NCI-H2196 (cell line): ENCODE measurements around the gene MUC5AC.
"Not testable (repeated sequence)": the region's sequence is repeated elsewhere in the genome, so short reads cannot be mapped to it uniquely, and the experiment has no call there.

Experiments
- DNase-seq: peaks from one replicate; lab custom pipeline; 2025; ENCODE audit not compliant: unreplicated experiment; lab: John Stamatoyannopoulos, UW

The MUC5AC gene

GRCh38 chr11:1232883-1233321 lies 75.1 kb downstream of the MUC5AC start:
- peak; percentile 13 for DNase-seq

GRCh38 chr11:1233351-1234053 lies 75.7 kb downstream of the MUC5AC start:
- DNase-seq, result no peak

GRCh38 chr11:1234054-1234720 lies 76.4 kb downstream of the MUC5AC start:
- DNase-seq, result no peak

GRCh38 chr11:1234771-1235305 lies 77.1 kb downstream of the MUC5AC start:
- no peak for DNase-seq

- DNase-seq, result no peak
Observed at GRCh38 chr11:1235306-1235900, 77.7 kb downstream of the MUC5AC start.

GRCh38 chr11:1235901-1236315 lies 78.2 kb downstream of the MUC5AC start:
- DNase-seq, result no peak

- DNase-seq, result no peak
Observed at GRCh38 chr11:1236316-1237127, 78.8 kb downstream of the MUC5AC start.

- no peak for DNase-seq
Observed at GRCh38 chr11:1237128-1237580, 79.4 kb downstream of the MUC5AC start.

- DNase-seq, result no peak
Observed at GRCh38 chr11:1237851-1238250, 80.1 kb downstream of the MUC5AC start.

- DNase-seq, result no peak
Observed at GRCh38 chr11:1238767-1239595, 81.2 kb downstream of the MUC5AC start.

- DNase-seq, result no peak
Observed at GRCh38 chr11:1239596-1240205, 81.9 kb downstream of the MUC5AC start.

GRCh38 chr11:1240771-1241170 lies 83.0 kb downstream of the MUC5AC start:
- DNase-seq, result no peak

- no peak for DNase-seq
Observed at GRCh38 chr11:1241706-1242105, 84.0 kb downstream of the MUC5AC start.

- no peak for DNase-seq
Observed at GRCh38 chr11:1242289-1242688, 84.5 kb downstream of the MUC5AC start.

- DNase-seq, result not testable (repeated sequence)
Observed at GRCh38 chr11:1242751-1243150, 85.0 kb downstream of the MUC5AC start.

GRCh38 chr11:1243521-1243920 lies 85.8 kb downstream of the MUC5AC start:
- not testable (repeated sequence) for DNase-seq

GRCh38 chr11:1244557-1244956 lies 86.8 kb downstream of the MUC5AC start:
- DNase-seq, result not testable (repeated sequence)

GRCh38 chr11:1245717-1246116 lies 88.0 kb downstream of the MUC5AC start:
- not testable (repeated sequence) for DNase-seq

GRCh38 chr11:1246301-1246700 lies 88.5 kb downstream of the MUC5AC start:
- DNase-seq, result not testable (repeated sequence)

- DNase-seq, result not testable (repeated sequence)
Observed at GRCh38 chr11:1247026-1247425, 89.3 kb downstream of the MUC5AC start.
